ENCODE results near the gene ADCY4. TPM values are rescaled to one million over a fixed set of nuclear protein-coding genes. Genes with fewer than 3 reads are reported as not detected.

ADCY4 gene
- total RNA-seq, 1 experiment from 2014 or later: 0.04 TPM

DNA sequence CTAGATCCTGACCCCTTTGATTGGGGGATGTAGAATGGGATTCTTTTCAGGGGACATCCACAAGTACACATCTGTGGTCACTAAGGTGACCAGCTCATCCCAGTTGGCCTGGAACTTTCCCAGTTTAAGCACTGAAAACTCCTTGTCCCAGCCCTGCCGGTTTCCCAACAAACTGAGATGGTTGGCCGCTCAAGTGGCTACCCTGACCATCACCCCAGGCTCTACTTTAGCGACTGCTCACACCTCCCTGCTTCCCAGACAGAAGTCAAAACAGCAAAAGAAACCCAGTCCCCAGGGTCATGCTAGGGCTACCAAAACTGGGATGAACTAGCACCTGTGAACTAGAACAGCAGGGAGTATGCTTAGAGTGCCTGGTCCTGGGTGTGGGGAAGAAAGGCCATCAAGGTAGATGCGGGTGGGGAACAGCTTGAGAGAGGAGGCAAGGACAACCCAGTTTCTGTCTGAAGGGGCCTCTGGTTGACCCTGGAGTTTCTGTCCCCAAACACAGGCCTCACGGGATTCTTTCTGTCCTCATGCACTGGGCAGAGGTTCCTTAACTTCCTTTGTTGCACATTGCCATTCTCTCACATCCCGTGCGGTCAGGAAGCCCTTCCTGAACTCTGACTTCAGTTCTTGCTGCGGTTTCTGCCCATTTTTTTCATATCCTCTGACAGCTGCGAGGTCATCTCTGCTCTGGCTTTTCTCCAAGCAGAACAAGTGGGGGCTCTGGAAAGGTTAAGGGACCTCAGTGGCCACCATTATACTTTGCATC is 21.9 kb downstream of the ADCY4 start:
- CTCF ChIA-PET: no interaction called here
- no peak overlapping the region for H3K4me2 ChIP-seq (ENCODE audit: low read length)
- BruUV-seq (replicated peaks): no TSS peak

DNA sequence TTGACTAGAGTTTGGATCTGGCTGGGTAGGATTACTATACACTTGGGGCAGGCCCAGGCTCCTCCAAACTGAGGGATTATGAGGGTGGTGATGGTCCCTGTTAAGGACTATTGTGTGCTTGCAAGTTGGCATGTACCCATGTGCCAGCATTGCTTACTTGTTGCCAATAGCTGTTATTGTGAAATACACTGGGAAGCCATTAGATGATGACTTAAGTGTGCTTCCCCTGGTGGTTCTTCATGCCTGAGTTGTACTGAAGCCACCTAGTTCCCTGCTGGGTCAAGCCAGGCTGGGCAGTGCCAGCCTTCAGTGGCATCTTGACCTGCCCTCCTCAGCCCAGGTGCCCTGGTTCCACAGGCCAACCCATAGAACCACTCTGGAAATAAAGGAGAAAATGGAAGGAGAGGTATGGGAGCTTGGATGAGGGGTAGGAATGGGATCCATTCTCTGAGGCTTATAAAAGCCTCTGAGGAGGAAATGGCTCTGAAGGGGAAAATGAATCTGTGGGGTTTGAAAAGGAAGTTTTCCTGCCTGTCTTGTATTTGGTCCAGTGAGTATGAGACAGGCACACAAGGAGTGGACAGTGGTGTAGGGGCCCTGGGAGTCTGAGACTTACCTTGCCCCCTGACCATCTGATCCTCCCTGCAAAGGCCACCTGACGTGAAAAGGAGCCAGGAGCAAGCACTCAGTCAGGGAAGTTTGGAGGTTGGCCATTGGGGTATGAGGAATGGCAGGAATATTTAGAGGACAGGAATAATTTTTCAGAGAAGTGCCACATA is 22.8 kb downstream of the ADCY4 start:
- H3K4me3 ChIP-seq (ENCODE audit: low read length): no peak overlapping the region
- H3K9me2 ChIP-seq (replicated peaks; ENCODE audit: low read length): no peaks in the 10 kb centered on the region
- H3K27ac ChIP-seq (ENCODE audit: low read length): no peak overlapping the region
- H2AFZ ChIP-seq (ENCODE audit: low read length): no peak overlapping the region
- no peaks in the 10 kb centered on the region for H3K27me3 ChIP-seq (ENCODE audit: low read length)
- intact Hi-C loops (cut with micrococcal nuclease): no loop called here
- no peaks in the 10 kb centered on the region for H3K9me3 ChIP-seq (ENCODE audit: low read length)
- no peak overlapping the region for H3K4me2 ChIP-seq (ENCODE audit: low read length)
- ATAC-seq: no peak
- TF ChIP-seq, protein P1, sequence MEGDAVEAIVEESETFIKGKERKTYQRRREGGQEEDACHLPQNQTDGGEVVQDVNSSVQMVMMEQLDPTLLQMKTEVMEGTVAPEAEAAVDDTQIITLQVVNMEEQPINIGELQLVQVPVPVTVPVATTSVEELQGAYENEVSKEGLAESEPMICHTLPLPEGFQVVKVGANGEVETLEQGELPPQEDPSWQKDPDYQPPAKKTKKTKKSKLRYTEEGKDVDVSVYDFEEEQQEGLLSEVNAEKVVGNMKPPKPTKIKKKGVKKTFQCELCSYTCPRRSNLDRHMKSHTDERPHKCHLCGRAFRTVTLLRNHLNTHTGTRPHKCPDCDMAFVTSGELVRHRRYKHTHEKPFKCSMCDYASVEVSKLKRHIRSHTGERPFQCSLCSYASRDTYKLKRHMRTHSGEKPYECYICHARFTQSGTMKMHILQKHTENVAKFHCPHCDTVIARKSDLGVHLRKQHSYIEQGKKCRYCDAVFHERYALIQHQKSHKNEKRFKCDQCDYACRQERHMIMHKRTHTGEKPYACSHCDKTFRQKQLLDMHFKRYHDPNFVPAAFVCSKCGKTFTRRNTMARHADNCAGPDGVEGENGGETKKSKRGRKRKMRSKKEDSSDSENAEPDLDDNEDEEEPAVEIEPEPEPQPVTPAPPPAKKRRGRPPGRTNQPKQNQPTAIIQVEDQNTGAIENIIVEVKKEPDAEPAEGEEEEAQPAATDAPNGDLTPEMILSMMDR (conservative IDR thresholded peaks at IDR 0.05; ENCODE audit: low read depth, low read length): no peak
- TF ChIP-seq EZH2phosphoT487 (IDR thresholded peaks at IDR 0.05; ENCODE audit: borderline replicate concordance, low read length) (no peak), EZH2 (IDR thresholded peaks at IDR 0.05; ENCODE audit: low read length, unreplicated experiment) (no peak)
- POLR2A ChIA-PET (ENCODE audit: unreplicated experiment): no interaction called here
- H3F3A ChIP-seq (ENCODE audit: low read length, unreplicated experiment): no peaks in the 10 kb centered on the region
- no peak for DNase-seq
- no peak overlapping the region for H3K9ac ChIP-seq (ENCODE audit: low read length)
- no peaks in the 10 kb centered on the region for H3K79me2 ChIP-seq (ENCODE audit: low read length)
- no TSS peak for BruUV-seq (replicated peaks)
- CTCF ChIA-PET: no interaction called here
- H3K4me1 ChIP-seq (ENCODE audit: insufficient read depth, low read length): peaks cover 14% of the 10 kb centered on the region
- no peaks in the 10 kb centered on the region for H4K20me1 ChIP-seq (ENCODE audit: low read length)
- peaks cover 12% of the 10 kb centered on the region; the same call in 1 of the 2 replicates for H3K36me3 ChIP-seq (ENCODE audit: low read depth, low read length)

More for the DNA sequence above, 21.9 kb downstream of the ADCY4 start:
- H3K4me1 ChIP-seq (ENCODE audit: insufficient read depth, low read length): peaks cover 13% of the 10 kb centered on the region
- H3K4me3 ChIP-seq (ENCODE audit: low read length): no peak overlapping the region
- TF ChIP-seq EZH2 (IDR thresholded peaks at IDR 0.05; ENCODE audit: low read length, unreplicated experiment) (no peak), EZH2phosphoT487 (IDR thresholded peaks at IDR 0.05; ENCODE audit: borderline replicate concordance, low read length) (no peak)
- TF ChIP-seq, protein P1 (conservative IDR thresholded peaks at IDR 0.05; ENCODE audit: low read depth, low read length): no peak
- no peaks in the 10 kb centered on the region for H3K79me2 ChIP-seq (ENCODE audit: low read length)
- H3K9me3 ChIP-seq (ENCODE audit: low read length): no peaks in the 10 kb centered on the region
- no peaks in the 10 kb centered on the region for H3K27me3 ChIP-seq (ENCODE audit: low read length)
- no peaks in the 10 kb centered on the region for H3K9me2 ChIP-seq (replicated peaks; ENCODE audit: low read length)
- peaks cover 12% of the 10 kb centered on the region; the same call in 1 of the 2 replicates for H3K36me3 ChIP-seq (ENCODE audit: low read depth, low read length)
- H3K9ac ChIP-seq (ENCODE audit: low read length): no peak overlapping the region
- H2AFZ ChIP-seq (ENCODE audit: low read length): no peak overlapping the region
- POLR2A ChIA-PET (ENCODE audit: unreplicated experiment): no interaction called here
- DNase-seq: no peak
- intact Hi-C loops (cut with micrococcal nuclease): no loop called here
- no peaks in the 10 kb centered on the region for H4K20me1 ChIP-seq (ENCODE audit: low read length)
- H3F3A ChIP-seq (ENCODE audit: low read length, unreplicated experiment): no peaks in the 10 kb centered on the region
- no peak for ATAC-seq
- H3K27ac ChIP-seq (ENCODE audit: low read length): no peak overlapping the region
